ENCODE data around the gene GAS2L2. TPM values are rescaled to one million over a fixed set of nuclear protein-coding genes. Genes with fewer than 3 reads are reported as not detected.

The GAS2L2 gene
- total RNA-seq, 1 experiment from 2014 or later = not detected

DNA sequence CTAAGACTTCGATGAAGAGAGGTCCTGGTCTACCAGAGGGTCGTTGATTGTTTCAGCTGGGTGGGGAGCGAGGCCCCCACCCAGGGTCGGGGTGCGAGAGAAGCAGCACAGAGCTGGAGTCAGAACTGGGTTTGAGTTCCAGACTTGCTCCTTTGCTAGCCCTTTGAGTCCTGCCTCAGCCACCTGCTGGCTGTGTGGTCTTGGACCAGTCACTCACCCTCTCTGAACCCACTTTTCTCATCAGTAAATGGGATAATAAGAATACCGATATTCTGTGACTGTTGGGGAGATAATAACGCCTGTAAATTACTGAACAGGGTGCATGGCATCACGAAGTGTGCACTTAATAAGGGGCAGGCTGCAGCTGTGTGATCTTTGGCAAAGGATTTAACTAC lies 42.8 kb upstream of the GAS2L2 start:
- no peak for TF ChIP-seq EZH2 (IDR thresholded peaks at IDR 0.05; ENCODE audit: low read depth)
- TF ChIP-seq, protein P1, sequence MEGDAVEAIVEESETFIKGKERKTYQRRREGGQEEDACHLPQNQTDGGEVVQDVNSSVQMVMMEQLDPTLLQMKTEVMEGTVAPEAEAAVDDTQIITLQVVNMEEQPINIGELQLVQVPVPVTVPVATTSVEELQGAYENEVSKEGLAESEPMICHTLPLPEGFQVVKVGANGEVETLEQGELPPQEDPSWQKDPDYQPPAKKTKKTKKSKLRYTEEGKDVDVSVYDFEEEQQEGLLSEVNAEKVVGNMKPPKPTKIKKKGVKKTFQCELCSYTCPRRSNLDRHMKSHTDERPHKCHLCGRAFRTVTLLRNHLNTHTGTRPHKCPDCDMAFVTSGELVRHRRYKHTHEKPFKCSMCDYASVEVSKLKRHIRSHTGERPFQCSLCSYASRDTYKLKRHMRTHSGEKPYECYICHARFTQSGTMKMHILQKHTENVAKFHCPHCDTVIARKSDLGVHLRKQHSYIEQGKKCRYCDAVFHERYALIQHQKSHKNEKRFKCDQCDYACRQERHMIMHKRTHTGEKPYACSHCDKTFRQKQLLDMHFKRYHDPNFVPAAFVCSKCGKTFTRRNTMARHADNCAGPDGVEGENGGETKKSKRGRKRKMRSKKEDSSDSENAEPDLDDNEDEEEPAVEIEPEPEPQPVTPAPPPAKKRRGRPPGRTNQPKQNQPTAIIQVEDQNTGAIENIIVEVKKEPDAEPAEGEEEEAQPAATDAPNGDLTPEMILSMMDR (conservative IDR thresholded peaks at IDR 0.05) = no peak
- intact Hi-C loops (cut with micrococcal nuclease; ENCODE audit: unreplicated experiment) = no loop called here
- Histone ChIP-seq H3K9me2 (ENCODE audit: insufficient read depth) (no peaks in the 10 kb centered on the region), H3F3A (ENCODE audit: insufficient read depth, low read depth) (peaks cover 16% of the 10 kb centered on the region; the same call in 1 of the 2 replicates), H3K27me3 (ENCODE audit: insufficient read depth, low read depth) (peaks cover 45% of the 10 kb centered on the region), H2AFZ (peak overlapping the region; percentile 80; the same call in 1 of the 2 replicates), H3K79me2 (ENCODE audit: low read depth) (no peaks in the 10 kb centered on the region), H4K20me1 (ENCODE audit: insufficient read depth) (no peaks in the 10 kb centered on the region), H3K4me3 (peak overlapping the region; percentile 65), H3K9me3 (ENCODE audit: insufficient read depth, low read depth) (no peaks in the 10 kb centered on the region), H3K4me1 (replicated peaks; ENCODE audit: insufficient read depth) (peaks cover 10% of the 10 kb centered on the region; the same call in 1 of the 2 replicates), H3K4me2 (peak overlapping the region; percentile 91), H3K36me3 (ENCODE audit: low read depth) (no peaks in the 10 kb centered on the region), H3K27ac (no peak overlapping the region)
- no peak for DNase-seq
- ChIA-PET CTCF (no interaction called here), POLR2A (ENCODE audit: unreplicated experiment) (no interaction called here)
- no TSS peak for BruUV-seq (replicated peaks)

DNA sequence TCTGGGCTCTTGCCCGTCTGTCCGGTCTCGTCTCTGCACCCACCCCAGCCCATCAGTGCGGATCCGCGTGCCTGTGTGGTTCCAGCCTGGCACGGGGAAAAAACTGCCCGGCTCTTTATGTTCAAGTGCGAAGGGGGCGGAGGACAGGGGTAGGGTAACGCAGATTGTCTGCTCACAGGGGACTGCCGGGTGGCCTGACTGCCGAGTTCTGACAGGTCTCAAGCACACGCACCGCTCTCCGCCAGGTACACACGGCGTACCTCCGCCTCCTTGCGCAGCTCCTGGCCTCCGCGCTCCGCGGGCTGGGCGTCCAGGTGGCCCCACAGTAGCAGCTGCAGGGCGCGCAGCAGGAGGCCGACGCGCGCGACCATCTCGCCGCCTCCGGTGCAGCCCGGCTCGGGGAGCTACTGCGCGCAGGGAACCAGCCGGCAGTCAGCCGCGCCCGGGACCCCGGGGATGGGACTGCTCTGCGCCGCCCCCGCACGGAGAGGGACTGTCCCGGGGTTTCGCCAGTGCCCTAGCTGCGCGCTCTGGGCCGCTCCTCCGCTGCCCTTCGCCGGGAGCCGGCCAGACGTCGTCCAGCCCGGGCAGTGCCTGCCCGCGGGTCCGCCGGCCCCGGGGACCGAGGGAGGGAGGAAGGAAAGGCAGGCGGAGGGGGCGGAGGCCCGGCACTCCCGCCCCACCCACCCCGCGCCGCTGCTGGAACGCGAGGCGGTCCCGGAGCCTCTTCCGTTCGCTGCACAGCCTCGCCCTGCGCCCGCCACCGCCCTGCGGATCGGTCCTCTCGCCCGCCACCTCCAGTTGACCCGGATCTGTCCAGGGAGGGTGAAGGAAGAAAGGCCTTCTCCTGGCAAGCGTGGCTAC lies 42.2 kb upstream of the GAS2L2 start, which contains the start of gene MMP28:
TSS of gene MMP28 (minus strand) at position 635 of the 864 bp plus-strand sequence. CDS start at position 371, 264 bp downstream.
- ChIA-PET POLR2A (ENCODE audit: unreplicated experiment) (interaction anchor here (0.7 kb wide), 1 partner anchor 63 kb away, joined by 4 read pairs; no protein-coding TSS in a partner anchor), CTCF (no interaction called here)
- TF ChIP-seq, protein P1 (conservative IDR thresholded peaks at IDR 0.05) = no peak
- no peak for TF ChIP-seq EZH2 (IDR thresholded peaks at IDR 0.05; ENCODE audit: low read depth)
- Histone ChIP-seq H3K4me2 (peak within 1 kb of the TSS; percentile 91), H3K79me2 (ENCODE audit: low read depth) (no peaks in the 10 kb centered on the region), H2AFZ (peak within 1 kb of the TSS; percentile 80; the same call in 1 of the 2 replicates), H3K9me2 (ENCODE audit: insufficient read depth) (no peaks in the 10 kb centered on the region), H3K27ac (no peak within 1 kb of the TSS), H3K4me1 (replicated peaks; ENCODE audit: insufficient read depth) (peaks cover 16% of the 10 kb centered on the region; the same call in 1 of the 2 replicates), H4K20me1 (ENCODE audit: insufficient read depth) (no peaks in the 10 kb centered on the region), H3K9me3 (ENCODE audit: insufficient read depth, low read depth) (no peaks in the 10 kb centered on the region), H3F3A (ENCODE audit: insufficient read depth, low read depth) (peaks cover 16% of the 10 kb centered on the region; the same call in 1 of the 2 replicates), H3K4me3 (peak within 1 kb of the TSS; percentile 65), H3K27me3 (ENCODE audit: insufficient read depth, low read depth) (peaks cover 45% of the 10 kb centered on the region), H3K36me3 (ENCODE audit: low read depth) (no peaks in the 10 kb centered on the region)
- BruUV-seq (replicated peaks) = no TSS peak
- DNase-seq = peak in 1 of 2 experiments; percentile 46
- intact Hi-C loops (cut with micrococcal nuclease; ENCODE audit: unreplicated experiment) = no loop called here

DNA sequence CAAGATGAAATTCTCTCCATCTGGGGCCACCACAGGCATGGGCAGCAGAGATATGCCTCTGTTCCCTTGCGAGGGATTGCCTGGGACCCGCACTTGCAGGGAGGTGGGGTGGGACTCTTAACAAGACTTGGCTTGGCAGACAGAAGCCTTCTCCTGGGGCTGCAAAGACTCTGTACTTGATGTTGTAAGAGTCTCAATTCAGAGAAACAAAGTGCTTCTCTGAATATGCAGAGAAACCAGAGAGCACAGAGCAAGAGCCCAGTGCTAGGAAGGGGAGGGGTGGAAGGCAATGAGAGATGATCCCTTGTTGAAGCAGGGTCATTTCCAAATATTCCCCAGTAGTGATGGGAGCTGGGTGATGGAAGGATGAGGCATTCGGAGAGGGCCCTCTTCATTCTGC lies 40.2 kb upstream of the GAS2L2 start:
- H3K27me3 ChIP-seq (ENCODE audit: insufficient read depth, low read depth) = peaks cover 45% of the 10 kb centered on the region
- H3K79me2 ChIP-seq (ENCODE audit: low read depth) = no peaks in the 10 kb centered on the region
- no peak overlapping the region for H3K4me2 ChIP-seq
- intact Hi-C loops (cut with micrococcal nuclease; ENCODE audit: unreplicated experiment) = no loop called here
- H3K36me3 ChIP-seq (ENCODE audit: low read depth) = no peaks in the 10 kb centered on the region
- H3F3A ChIP-seq (ENCODE audit: insufficient read depth, low read depth) = peaks cover 29% of the 10 kb centered on the region
- no peak for DNase-seq
- no peaks in the 10 kb centered on the region for H3K9me3 ChIP-seq (ENCODE audit: insufficient read depth, low read depth)
- TF ChIP-seq EZH2 (IDR thresholded peaks at IDR 0.05; ENCODE audit: low read depth) = no peak
- TF ChIP-seq, protein P1 (conservative IDR thresholded peaks at IDR 0.05) = no peak
- H3K4me1 ChIP-seq (replicated peaks; ENCODE audit: insufficient read depth) = peaks cover 32% of the 10 kb centered on the region
- CTCF ChIA-PET = no interaction called here
- no peak overlapping the region for H3K4me3 ChIP-seq
- H2AFZ ChIP-seq = no peak overlapping the region
- BruUV-seq (replicated peaks) = no TSS peak
- POLR2A ChIA-PET (ENCODE audit: unreplicated experiment) = no interaction called here
- no peak overlapping the region for H3K27ac ChIP-seq
- no peaks in the 10 kb centered on the region for H3K9me2 ChIP-seq (ENCODE audit: insufficient read depth)
- H4K20me1 ChIP-seq (ENCODE audit: insufficient read depth) = no peaks in the 10 kb centered on the region

Measured in PC-9 (cell line).